Glomerular visceral epithelial cell (primary cell): ENCODE results near the gene EVPL.
"Not testable (repeated sequence)": the region's sequence is repeated elsewhere in the genome, so short reads cannot be mapped to it uniquely, and the experiment has no call there.

Experiments
- DNase-seq: peaks from one replicate; pipeline ENCODE4 v3.0.0-alpha.2; 2016; ENCODE audit errors: extremely low spot score

The EVPL gene

GRCh38 chr17:76027159-76027839 is at the start of gene EVPL:
EVPL (minus strand) TSS chr17:76027306; CDS start chr17:76027198, 108 bp downstream.
- DNase-seq, result peak; percentile 89

- DNase-seq, result no peak
Measured at GRCh38 chr17:76076146-76076764, 49.1 kb upstream of the EVPL start.

- DNase-seq, result no peak
Measured at GRCh38 chr17:76075364-76076145, 48.4 kb upstream of the EVPL start.

- no peak for DNase-seq
Measured at GRCh38 chr17:76074390-76075363, 47.6 kb upstream of the EVPL start, which contains the start of gene GALR2. GALR2 (plus strand) TSS chr17:76074781; CDS start chr17:76074884, 103 bp downstream.

GRCh38 chr17:76072148-76072858 is 45.2 kb upstream of the EVPL start, which contains the start of gene SRP68:
SRP68 (minus strand) TSS chr17:76072517; CDS start chr17:76072491, 26 bp downstream.
- DNase-seq, result peak; percentile 92

- no peak for DNase-seq
Measured at GRCh38 chr17:76071531-76072147, 44.5 kb upstream of the EVPL start.

GRCh38 chr17:76065775-76066174 is 38.7 kb upstream of the EVPL start:
- DNase-seq, result no peak

- no peak for DNase-seq
Measured at GRCh38 chr17:76063875-76064546, 36.9 kb upstream of the EVPL start.

GRCh38 chr17:76058264-76058663 is 31.2 kb upstream of the EVPL start:
- not testable (repeated sequence) for DNase-seq

- DNase-seq, result no peak
Measured at GRCh38 chr17:76056882-76057281, 29.8 kb upstream of the EVPL start.

- DNase-seq, result peak; percentile 47
Measured at GRCh38 chr17:76054112-76054476, 27.0 kb upstream of the EVPL start.

- DNase-seq, result peak; percentile 60
Measured at GRCh38 chr17:76053246-76054111, 26.4 kb upstream of the EVPL start.

GRCh38 chr17:76051561-76051960 is 24.5 kb upstream of the EVPL start:
- peak; percentile 54 for DNase-seq

- peak; percentile 92 for DNase-seq
Measured at GRCh38 chr17:76050538-76051467, 23.7 kb upstream of the EVPL start.

GRCh38 chr17:76049836-76050537 is 22.9 kb upstream of the EVPL start:
- DNase-seq, result no peak

GRCh38 chr17:76049239-76049638 is 22.1 kb upstream of the EVPL start:
- peak; percentile 28 for DNase-seq

GRCh38 chr17:76048711-76049110 is 21.6 kb upstream of the EVPL start:
- peak; percentile 91 for DNase-seq
